ENCODE results near the gene PAK1.

DNA sequence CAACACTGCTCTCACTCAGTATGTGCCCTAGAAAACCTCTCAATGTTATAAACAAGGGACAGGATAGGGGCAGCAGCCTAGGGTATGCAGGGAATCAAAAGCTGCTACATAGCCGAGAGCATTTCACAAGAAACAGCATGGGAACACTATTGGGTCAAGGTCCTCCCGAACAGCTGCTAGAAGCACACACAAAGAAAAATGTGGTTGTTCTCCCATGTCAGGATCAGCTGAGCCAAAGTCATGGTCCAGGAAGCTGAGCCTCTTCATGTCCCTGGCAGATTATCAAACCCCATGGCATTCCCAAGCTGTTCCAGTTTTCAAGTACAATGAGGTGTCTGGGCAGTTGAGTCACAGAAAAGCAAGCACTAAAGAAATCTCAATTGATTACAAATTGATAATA lies 151.4 kb downstream of the PAK1 start:
- TF ChIP-seq JUN (IDR thresholded peaks at IDR 0.05; ENCODE audit: borderline replicate concordance, insufficient read depth, insufficient read length, low read depth) (no peak), EZH2 (IDR thresholded peaks at IDR 0.05; ENCODE audit: borderline replicate concordance, low read depth, low read length, severe bottlenecking) (no peak), POLR2A (IDR thresholded peaks at IDR 0.05; ENCODE audit: low read depth, low read length) (no peak), MYC (IDR thresholded peaks at IDR 0.05; ENCODE audit: low read depth, low read length) (no peak), POLR2AphosphoS5 (IDR thresholded peaks at IDR 0.05; ENCODE audit: insufficient read depth, low read depth, low read length) (no peak)
- TF ChIP-seq, protein P1, sequence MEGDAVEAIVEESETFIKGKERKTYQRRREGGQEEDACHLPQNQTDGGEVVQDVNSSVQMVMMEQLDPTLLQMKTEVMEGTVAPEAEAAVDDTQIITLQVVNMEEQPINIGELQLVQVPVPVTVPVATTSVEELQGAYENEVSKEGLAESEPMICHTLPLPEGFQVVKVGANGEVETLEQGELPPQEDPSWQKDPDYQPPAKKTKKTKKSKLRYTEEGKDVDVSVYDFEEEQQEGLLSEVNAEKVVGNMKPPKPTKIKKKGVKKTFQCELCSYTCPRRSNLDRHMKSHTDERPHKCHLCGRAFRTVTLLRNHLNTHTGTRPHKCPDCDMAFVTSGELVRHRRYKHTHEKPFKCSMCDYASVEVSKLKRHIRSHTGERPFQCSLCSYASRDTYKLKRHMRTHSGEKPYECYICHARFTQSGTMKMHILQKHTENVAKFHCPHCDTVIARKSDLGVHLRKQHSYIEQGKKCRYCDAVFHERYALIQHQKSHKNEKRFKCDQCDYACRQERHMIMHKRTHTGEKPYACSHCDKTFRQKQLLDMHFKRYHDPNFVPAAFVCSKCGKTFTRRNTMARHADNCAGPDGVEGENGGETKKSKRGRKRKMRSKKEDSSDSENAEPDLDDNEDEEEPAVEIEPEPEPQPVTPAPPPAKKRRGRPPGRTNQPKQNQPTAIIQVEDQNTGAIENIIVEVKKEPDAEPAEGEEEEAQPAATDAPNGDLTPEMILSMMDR (IDR thresholded peaks at IDR 0.05; ENCODE audit: extremely low read depth in 1 of 2, insufficient read depth in 1 of 2, low read depth in 1 of 2, low read length in 2 of 2) = no peak
- TF ChIP-seq, protein P2, sequence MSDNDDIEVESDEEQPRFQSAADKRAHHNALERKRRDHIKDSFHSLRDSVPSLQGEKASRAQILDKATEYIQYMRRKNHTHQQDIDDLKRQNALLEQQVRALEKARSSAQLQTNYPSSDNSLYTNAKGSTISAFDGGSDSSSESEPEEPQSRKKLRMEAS (IDR thresholded peaks at IDR 0.05; ENCODE audit: insufficient read depth, insufficient read length) = no peak

Measured in endothelial cell of umbilical vein (primary cell).